OCI-LY7 (cell line): ENCODE data around the gene MYADM. TPM values are rescaled to one million over a fixed set of nuclear protein-coding genes. Genes with fewer than 3 reads are reported as not detected.

Source experiments
- BruUV-seq: library from RNA; stranded (reverse); fragments of 400-500 nt; replicated peaks from 2 replicates; lab custom pipeline; 2021; lab: Mats Ljungman, UMichigan
- CTCF ChIA-PET: fragments of 300-600 bp; sonication (Branson Sonifier 250); formaldehyde crosslinking; loops from one replicate; lab custom pipeline; 2022; ENCODE audit warnings: antibody characterized with exemption; ENCODE audit not compliant: unreplicated experiment; lab: Charles Lee
- POLR2A ChIA-PET: fragments of 300-600 bp; sonication (Branson Sonifier 250); formaldehyde crosslinking; loops from one replicate; lab custom pipeline; 2022; ENCODE audit warnings: antibody characterized with exemption; lab: Charles Lee
- DNase-seq: peaks from one replicate; pipeline ENCODE4 v3.0.0-alpha.2; 2015; ENCODE audit warnings: low spot score
- H2AFZ ChIP-seq: fragments of 200-600 bp; sonication (generic), shearing (Covaris generic); 2 replicates; pipeline ENCODE4 v1.6.1; 2014; ENCODE audit warnings: mild to moderate bottlenecking, antibody characterized with exemption, low read length, moderate library complexity
- H3K27ac ChIP-seq: fragments of 200-600 bp; sonication (generic); 2 replicates; pipeline ENCODE4 v1.5.1; 2014; ENCODE audit warnings: mixed run types, low read depth, mild to moderate bottlenecking, moderate library complexity, low read length, inconsistent platforms; ENCODE audit not compliant: poor library complexity, severe bottlenecking
- H3K36me3 ChIP-seq: fragments of 200-600 bp; sonication (generic); 2 replicates; pipeline ENCODE4 v1.6.1; 2014; ENCODE audit warnings: mild to moderate bottlenecking, antibody characterized with exemption, low read length, moderate library complexity, mixed read lengths; ENCODE audit not compliant: insufficient read depth
- H3K4me1 ChIP-seq: fragments of 200-600 bp; sonication (generic); 2 replicates; pipeline ENCODE4 v1.5.1; 2014; ENCODE audit warnings: mild to moderate bottlenecking, low read length; ENCODE audit not compliant: insufficient read depth, poor library complexity, severe bottlenecking
- H3K4me2 ChIP-seq: fragments of 200-600 bp; sonication (generic); 2 replicates; pipeline ENCODE4 v1.6.1; 2014; ENCODE audit warnings: mild to moderate bottlenecking, low read length
- H3K4me3 ChIP-seq: fragments of 200-600 bp; sonication (generic); 2 replicates; pipeline ENCODE4 v1.5.1; 2014; ENCODE audit warnings: mild to moderate bottlenecking, low read depth, low read length; ENCODE audit not compliant: poor library complexity, severe bottlenecking
- H3K79me2 ChIP-seq: fragments of 200-600 bp; sonication (generic); 2 replicates; pipeline ENCODE4 v1.6.1; 2016; ENCODE audit warnings: low read depth, mild to moderate bottlenecking, low read length, moderate library complexity, mixed read lengths; ENCODE audit not compliant: insufficient read depth
- H3K9me2 ChIP-seq: fragments of 200-600 bp; sonication (generic); 2 replicates; pipeline ENCODE4 v1.6.1; 2016; ENCODE audit warnings: mild to moderate bottlenecking, low read length, mixed read lengths; ENCODE audit not compliant: insufficient read depth
- H3K9me3 ChIP-seq: fragments of 200-600 bp; sonication (generic); 2 replicates; pipeline ENCODE4 v1.6.1; 2014; ENCODE audit warnings: mild to moderate bottlenecking, mixed run types, low read length, mixed read lengths
- H4K20me1 ChIP-seq: fragments of 200-600 bp; sonication (generic); 2 replicates; pipeline ENCODE4 v1.6.1; 2014; ENCODE audit warnings: mild to moderate bottlenecking, antibody characterized with exemption, low read length, moderate library complexity, mixed read lengths; ENCODE audit not compliant: insufficient read depth
- EZH2phosphoT487 ChIP-seq: fragments of 200-600 bp; sonication (generic); IDR thresholded peaks from 2 replicates; pipeline ENCODE4 v1.6.1; 2018; ENCODE audit warnings: low read depth, borderline replicate concordance, mild to moderate bottlenecking, mixed run types, antibody characterized with exemption, low read length, moderate library complexity, mixed read lengths
- intact Hi-C: fragments of 100-400 bp; cut with micrococcal nuclease; formaldehyde crosslinking; loops from one replicate; pipeline ENCODE4 v1.10.0; 2022; ENCODE audit not compliant: unreplicated experiment
- total RNA-seq, 2 experiments: library from RNA; depleted of rRNA in 1 of 2; stranded (reverse); fragments of >200 nt in 1 of 2; shearing (Covaris generic) in 1 of 2; gene quantifications; 2 replicates each; pipeline ENCODE4 v1.2.3, GENCODE V29; 2014 to 2022
- TF ChIP-seq, protein P1 (sequence below): fragments of 200-600 bp; sonication (generic); conservative IDR thresholded peaks from 2 replicates; pipeline ENCODE4 v1.5.1; 2014; ENCODE audit warnings: mild to moderate bottlenecking, antibody characterized with exemption, low read length, moderate library complexity, mixed read lengths

MYADM gene
- total RNA-seq, 2 experiments from 2014 or later: 0.82 to 0.98 TPM

DNA sequence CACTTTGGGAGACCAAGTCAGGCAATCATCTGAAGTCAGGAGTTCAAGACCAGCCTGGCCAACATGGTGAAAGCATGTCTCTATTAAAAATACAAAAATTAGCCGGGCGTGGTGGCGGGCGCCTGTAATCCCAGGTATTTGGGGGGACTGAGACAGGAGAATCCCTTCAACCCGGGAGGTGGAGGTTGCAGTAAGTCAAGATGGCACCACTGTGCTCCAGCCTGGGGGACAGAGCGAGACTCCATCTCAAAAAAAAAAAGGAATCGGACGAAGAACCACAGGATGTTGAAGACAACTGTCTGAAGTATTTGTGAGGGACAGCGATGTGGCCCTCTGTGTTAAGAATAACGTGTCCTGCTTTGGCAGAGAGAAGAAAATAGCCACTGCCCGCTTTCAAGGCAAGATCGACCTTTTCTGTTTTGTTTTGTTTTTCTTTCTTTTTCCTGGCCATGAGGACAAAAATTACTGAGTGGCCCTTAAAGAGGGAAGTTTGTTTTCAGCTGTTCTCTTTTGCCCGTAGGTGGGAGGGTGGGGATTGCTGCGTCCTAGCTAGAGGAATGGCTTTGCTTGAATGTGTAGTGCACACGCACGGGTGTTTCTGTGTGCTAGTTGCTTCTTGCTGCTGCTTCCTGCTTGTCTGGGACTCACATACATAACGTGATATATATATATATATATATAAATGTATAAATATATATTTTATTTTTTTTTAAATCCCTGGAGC is 8.1 kb downstream of the MYADM start:
- Histone ChIP-seq H3K4me1 (peaks cover 4% of the 10 kb centered on the region), H3K4me3 (no peak overlapping the region), H3K9me2 (no peaks in the 10 kb centered on the region), H3K9me3 (no peaks in the 10 kb centered on the region), H3K79me2 (no peaks in the 10 kb centered on the region), H3K36me3 (no peaks in the 10 kb centered on the region), H3K27ac (no peak overlapping the region), H2AFZ (no peak overlapping the region), H4K20me1 (no peaks in the 10 kb centered on the region), H3K4me2 (no peak overlapping the region)
- ChIA-PET POLR2A (no interaction called here), CTCF (no interaction called here)
- intact Hi-C loops: no loop called here
- no TSS peak for BruUV-seq
- TF ChIP-seq, protein P1, sequence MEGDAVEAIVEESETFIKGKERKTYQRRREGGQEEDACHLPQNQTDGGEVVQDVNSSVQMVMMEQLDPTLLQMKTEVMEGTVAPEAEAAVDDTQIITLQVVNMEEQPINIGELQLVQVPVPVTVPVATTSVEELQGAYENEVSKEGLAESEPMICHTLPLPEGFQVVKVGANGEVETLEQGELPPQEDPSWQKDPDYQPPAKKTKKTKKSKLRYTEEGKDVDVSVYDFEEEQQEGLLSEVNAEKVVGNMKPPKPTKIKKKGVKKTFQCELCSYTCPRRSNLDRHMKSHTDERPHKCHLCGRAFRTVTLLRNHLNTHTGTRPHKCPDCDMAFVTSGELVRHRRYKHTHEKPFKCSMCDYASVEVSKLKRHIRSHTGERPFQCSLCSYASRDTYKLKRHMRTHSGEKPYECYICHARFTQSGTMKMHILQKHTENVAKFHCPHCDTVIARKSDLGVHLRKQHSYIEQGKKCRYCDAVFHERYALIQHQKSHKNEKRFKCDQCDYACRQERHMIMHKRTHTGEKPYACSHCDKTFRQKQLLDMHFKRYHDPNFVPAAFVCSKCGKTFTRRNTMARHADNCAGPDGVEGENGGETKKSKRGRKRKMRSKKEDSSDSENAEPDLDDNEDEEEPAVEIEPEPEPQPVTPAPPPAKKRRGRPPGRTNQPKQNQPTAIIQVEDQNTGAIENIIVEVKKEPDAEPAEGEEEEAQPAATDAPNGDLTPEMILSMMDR: no peak
- no peak for TF ChIP-seq EZH2phosphoT487
- DNase-seq: no peak

DNA sequence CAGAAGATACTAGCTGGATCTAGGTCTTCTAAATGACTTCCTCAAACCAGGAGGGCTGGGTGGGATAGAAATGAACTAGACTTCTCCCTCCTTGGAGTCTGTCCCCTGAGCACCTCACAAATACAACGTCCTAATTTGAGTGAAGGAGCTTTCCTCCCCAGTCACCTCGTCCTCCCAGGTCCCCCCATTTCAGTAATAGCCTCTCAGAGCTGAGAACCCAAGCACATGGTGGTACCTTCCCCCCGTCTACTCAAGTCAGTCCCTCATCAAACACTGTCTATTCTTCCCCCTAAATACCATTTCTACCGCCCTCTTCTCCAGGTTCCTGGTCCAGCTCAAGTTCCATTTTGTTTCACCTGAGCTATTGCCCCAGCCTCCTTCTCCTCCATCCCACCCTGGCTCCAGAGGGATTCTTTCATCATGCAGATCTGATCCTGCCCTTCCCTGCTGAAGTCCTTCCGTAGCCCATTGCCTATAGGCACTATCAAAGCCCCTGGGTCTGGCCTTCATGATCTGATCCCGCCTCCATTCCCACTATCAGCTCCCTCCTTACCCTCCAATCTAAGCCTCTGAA is 9.1 kb downstream of the MYADM start:
- Histone ChIP-seq H3K27ac (no peak overlapping the region), H3K9me2 (no peaks in the 10 kb centered on the region), H3K4me1 (peaks cover 4% of the 10 kb centered on the region), H3K9me3 (no peaks in the 10 kb centered on the region), H3K36me3 (no peaks in the 10 kb centered on the region), H3K79me2 (no peaks in the 10 kb centered on the region), H2AFZ (no peak overlapping the region), H3K4me2 (no peak overlapping the region), H3K4me3 (no peak overlapping the region), H4K20me1 (no peaks in the 10 kb centered on the region)
- POLR2A ChIA-PET: no interaction called here
- no peak for DNase-seq
- BruUV-seq: no TSS peak
- intact Hi-C loops: no loop called here
- CTCF ChIA-PET: no interaction called here
- TF ChIP-seq, protein P1: no peak
- TF ChIP-seq EZH2phosphoT487: no peak

DNA sequence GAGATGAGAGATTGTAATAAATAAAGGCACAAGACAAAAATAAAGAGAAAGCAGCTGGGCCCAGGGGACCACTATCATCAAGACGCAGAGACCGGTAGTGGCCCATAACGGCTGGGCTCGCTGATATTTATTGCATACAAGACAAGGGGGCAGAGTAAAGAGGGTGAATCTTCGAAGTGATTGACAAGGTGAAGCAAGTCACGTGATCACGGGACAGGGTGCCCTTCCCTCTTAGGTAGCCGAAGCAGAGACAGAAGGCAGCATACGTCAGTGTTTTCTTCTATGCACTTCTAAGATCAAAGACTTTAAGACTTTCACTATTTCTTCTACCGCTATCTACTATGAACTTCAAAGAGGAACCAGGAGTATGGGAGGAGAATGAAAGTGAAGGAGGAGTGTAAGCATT is 9.7 kb downstream of the MYADM start:
- Histone ChIP-seq H3K9me3 (no peaks in the 10 kb centered on the region), H3K36me3 (no peaks in the 10 kb centered on the region), H3K4me2 (no peak overlapping the region), H3K9me2 (no peaks in the 10 kb centered on the region), H3K4me1 (peaks cover 4% of the 10 kb centered on the region), H4K20me1 (no peaks in the 10 kb centered on the region), H2AFZ (no peak overlapping the region), H3K27ac (no peak overlapping the region), H3K79me2 (no peaks in the 10 kb centered on the region), H3K4me3 (no peak overlapping the region)
- BruUV-seq: no TSS peak
- CTCF ChIA-PET: no interaction called here
- DNase-seq: no peak
- intact Hi-C loops: no loop called here
- TF ChIP-seq, protein P1: no peak
- TF ChIP-seq EZH2phosphoT487: no peak
- POLR2A ChIA-PET: no interaction called here
